Hepatocyte (in vitro differentiated cells): ENCODE data around the gene MN1.

ENCODE experiments used
- CTCF ChIP-seq: fragments of 200-600 bp; sonication (generic); IDR thresholded peaks from 2 replicates; pipeline ENCODE4 v1.5.1; 2016; ENCODE audit warnings: antibody characterized with exemption, mild to moderate bottlenecking; ENCODE audit not compliant: poor library complexity
- EZH2phosphoT487 ChIP-seq: fragments of 200-600 bp; sonication (generic); IDR thresholded peaks from one replicate; pipeline ENCODE4 v1.6.1; 2018; ENCODE audit warnings: antibody characterized with exemption, mild to moderate bottlenecking, low read depth, moderate library complexity; ENCODE audit not compliant: unreplicated experiment, severe bottlenecking

GRCh38 chr22:27709919-27710675, 91.5 kb downstream of the MN1 start:
- TF ChIP-seq EZH2phosphoT487: no peak
- TF ChIP-seq CTCF: no peak
